RWPE2 (cell line): ENCODE measurements around the gene TTLL8.

Experiments used
- ATAC-seq: fragments of 200-7000 bp; cut with Tn5 transposase; 3 replicates; pipeline ENCODE4 v1.9.1; 2021; ENCODE audit warnings: low read depth
- DNase-seq: peaks from one replicate; pipeline ENCODE4 v3.0.0-alpha.2; 2020; ENCODE audit warnings: low spot score
- H3K27ac ChIP-seq: fragments of 450-650 bp; 2 replicates; pipeline ENCODE4 v1.5.1; 2017; ENCODE audit warnings: mild to moderate bottlenecking; ENCODE audit not compliant: poor library complexity, severe bottlenecking
- H3K27me3 ChIP-seq: fragments of 250-450 bp; sonication (Bioruptor Pico); 2 replicates; pipeline ENCODE4 v1.5.1; 2021; ENCODE audit warnings: mild to moderate bottlenecking, moderate library complexity; ENCODE audit not compliant: insufficient read depth, poor library complexity, severe bottlenecking
- H3K36me3 ChIP-seq: fragments of 250-450 bp; sonication (Bioruptor Pico); 2 replicates; pipeline ENCODE4 v1.5.1; 2020; ENCODE audit warnings: low read depth, mild to moderate bottlenecking, moderate library complexity
- H3K4me1 ChIP-seq: fragments of 250-450 bp; sonication (Bioruptor Pico); 2 replicates; pipeline ENCODE4 v1.5.1; 2021; ENCODE audit warnings: mild to moderate bottlenecking, moderate library complexity; ENCODE audit not compliant: insufficient read depth, poor library complexity, severe bottlenecking
- H3K4me3 ChIP-seq: fragments of 250-450 bp; sonication (Bioruptor Pico); 2 replicates; pipeline ENCODE4 v1.5.1; 2021; ENCODE audit warnings: mild to moderate bottlenecking, moderate library complexity; ENCODE audit not compliant: severe bottlenecking
- H3K9me3 ChIP-seq: fragments of 250-450 bp; sonication (Bioruptor Pico); 2 replicates; pipeline ENCODE4 v1.5.1; 2021; ENCODE audit warnings: mild to moderate bottlenecking, moderate library complexity; ENCODE audit not compliant: severe bottlenecking
- TF ChIP-seq, protein P1 (sequence below): fragments of 450-650 bp; IDR thresholded peaks from one replicate; pipeline ENCODE4 v1.5.1; 2017; ENCODE audit warnings: mild to moderate bottlenecking, moderate library complexity; ENCODE audit not compliant: poor library complexity, severe bottlenecking

TTLL8 gene

GRCh38 chr22:50061824-50062355 lies 3.8 kb upstream of the TTLL8 start:
- Histone ChIP-seq H3K4me1 (no peaks in the 10 kb centered on the region), H3K4me3 (no peak overlapping the region), H3K36me3 (no peaks in the 10 kb centered on the region), H3K27me3 (peaks cover 22% of the 10 kb centered on the region), H3K27ac (no peak overlapping the region), H3K9me3 (no peaks in the 10 kb centered on the region)
- DNase-seq: no peak
- no peak for ATAC-seq
- TF ChIP-seq, protein P1, sequence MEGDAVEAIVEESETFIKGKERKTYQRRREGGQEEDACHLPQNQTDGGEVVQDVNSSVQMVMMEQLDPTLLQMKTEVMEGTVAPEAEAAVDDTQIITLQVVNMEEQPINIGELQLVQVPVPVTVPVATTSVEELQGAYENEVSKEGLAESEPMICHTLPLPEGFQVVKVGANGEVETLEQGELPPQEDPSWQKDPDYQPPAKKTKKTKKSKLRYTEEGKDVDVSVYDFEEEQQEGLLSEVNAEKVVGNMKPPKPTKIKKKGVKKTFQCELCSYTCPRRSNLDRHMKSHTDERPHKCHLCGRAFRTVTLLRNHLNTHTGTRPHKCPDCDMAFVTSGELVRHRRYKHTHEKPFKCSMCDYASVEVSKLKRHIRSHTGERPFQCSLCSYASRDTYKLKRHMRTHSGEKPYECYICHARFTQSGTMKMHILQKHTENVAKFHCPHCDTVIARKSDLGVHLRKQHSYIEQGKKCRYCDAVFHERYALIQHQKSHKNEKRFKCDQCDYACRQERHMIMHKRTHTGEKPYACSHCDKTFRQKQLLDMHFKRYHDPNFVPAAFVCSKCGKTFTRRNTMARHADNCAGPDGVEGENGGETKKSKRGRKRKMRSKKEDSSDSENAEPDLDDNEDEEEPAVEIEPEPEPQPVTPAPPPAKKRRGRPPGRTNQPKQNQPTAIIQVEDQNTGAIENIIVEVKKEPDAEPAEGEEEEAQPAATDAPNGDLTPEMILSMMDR: no peak

DNA sequence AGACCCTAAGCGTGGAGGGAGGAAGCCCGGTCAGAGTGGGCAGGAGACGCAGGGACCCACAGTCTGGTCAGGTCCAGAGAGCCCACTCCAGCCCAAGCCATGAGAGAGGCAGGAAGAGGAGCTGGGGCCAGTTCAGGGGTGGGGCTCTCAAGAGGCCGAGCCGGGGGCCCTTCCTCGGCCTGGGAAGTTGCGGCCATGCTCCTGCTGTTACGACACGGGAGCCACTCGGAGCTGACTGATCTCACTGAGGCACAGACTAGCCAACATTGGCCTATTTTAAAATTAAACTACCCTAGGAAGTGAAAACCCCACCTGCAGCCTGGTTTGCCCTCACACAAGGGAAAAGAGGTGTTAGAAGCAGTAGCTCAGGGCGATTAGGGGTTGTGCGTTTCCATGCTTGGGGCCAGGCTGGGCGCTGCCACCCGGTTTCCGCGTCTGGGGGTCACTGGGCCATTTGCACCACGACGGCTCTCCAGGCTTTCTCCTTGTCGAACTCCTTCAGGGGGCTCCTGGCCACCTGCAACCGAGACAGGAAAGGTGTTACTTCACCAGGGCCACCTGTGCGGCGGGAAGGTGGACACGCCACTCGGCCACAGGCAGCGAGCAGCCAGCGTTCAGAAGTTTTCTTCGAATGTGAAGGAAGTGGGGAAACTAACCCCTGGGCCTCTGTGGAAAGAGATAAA lies 3.2 kb upstream of the TTLL8 start:
- TF ChIP-seq, protein P1: no peak
- peaks cover 22% of the 10 kb centered on the region for H3K27me3 ChIP-seq
- H3K9me3 ChIP-seq: no peaks in the 10 kb centered on the region
- H3K4me3 ChIP-seq: no peak overlapping the region
- H3K36me3 ChIP-seq: no peaks in the 10 kb centered on the region
- no peak for ATAC-seq
- no peak overlapping the region for H3K27ac ChIP-seq
- no peak for DNase-seq
- H3K4me1 ChIP-seq: no peaks in the 10 kb centered on the region

DNA sequence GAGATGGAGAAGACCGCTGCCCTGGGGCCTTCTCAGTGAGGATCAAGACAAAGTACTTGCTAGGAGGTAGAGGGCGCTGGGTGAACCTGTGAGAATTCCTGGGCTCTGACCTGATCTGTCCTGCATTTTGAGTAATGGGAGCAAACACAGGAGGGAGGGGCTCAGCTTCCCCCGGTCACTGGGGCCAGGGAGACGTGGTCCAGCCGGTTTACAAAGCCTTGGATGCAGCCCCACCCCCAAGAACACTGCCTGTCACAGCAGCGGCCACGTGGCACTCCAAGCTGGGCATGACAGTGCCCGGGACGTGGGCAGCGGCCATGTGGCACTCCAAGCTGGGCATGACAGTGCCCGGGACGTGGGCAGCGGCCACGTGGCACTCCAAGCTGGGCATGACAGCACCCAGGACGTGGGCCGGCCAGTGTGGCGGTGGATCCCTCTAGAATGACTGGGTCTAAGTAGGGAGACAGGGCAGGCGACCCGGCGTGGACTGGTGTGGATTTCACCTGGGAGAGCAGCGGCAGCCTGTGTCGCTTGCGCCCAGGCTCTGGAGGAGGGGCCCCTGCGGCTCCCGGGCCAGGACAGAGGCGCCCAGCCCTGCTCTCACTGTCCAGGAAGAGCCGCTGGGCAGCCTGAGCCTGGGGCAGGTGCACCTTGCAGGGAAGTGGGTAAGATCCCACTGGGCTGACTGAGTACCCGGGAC lies 2.5 kb upstream of the TTLL8 start:
- Histone ChIP-seq H3K27ac (no peak overlapping the region), H3K4me3 (no peak overlapping the region), H3K4me1 (no peaks in the 10 kb centered on the region), H3K9me3 (no peaks in the 10 kb centered on the region), H3K27me3 (peaks cover 22% of the 10 kb centered on the region), H3K36me3 (no peaks in the 10 kb centered on the region)
- ATAC-seq: no peak
- TF ChIP-seq, protein P1: no peak
- no peak for DNase-seq

DNA sequence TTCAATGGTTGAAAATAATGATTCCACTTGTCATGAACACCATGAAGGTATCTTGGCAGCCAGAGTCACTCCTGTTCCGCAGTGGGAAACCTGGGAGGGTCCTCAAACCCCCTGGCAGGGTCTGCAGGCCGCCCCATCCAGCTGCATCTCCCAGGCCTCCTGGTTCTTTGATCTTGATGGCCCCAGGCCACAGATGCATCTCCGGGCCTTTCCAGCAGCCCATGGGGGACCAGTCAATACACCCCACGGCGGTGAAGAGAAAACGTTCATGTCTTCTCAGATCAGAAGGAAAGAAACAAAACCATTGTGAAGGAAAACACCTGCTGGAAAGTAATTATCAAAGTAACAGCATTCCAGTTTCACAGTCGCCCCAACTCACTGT lies 1.8 kb upstream of the TTLL8 start:
- Histone ChIP-seq H3K27ac (no peak overlapping the region), H3K27me3 (peaks cover 22% of the 10 kb centered on the region), H3K9me3 (no peaks in the 10 kb centered on the region), H3K4me3 (no peak overlapping the region), H3K36me3 (no peaks in the 10 kb centered on the region), H3K4me1 (no peaks in the 10 kb centered on the region)
- ATAC-seq (no peak), DNase-seq (no peak)
- TF ChIP-seq, protein P1: no peak
